Lower leg skin (tissue), 4 donors: ENCODE results near the gene APBB2. TPM values are rescaled to one million over a fixed set of nuclear protein-coding genes. Genes with fewer than 3 reads are reported as not detected.

Source experiments
- DNase-seq, 2 donors: peaks; one replicate each; pipeline ENCODE4 v3.0.0-alpha.2; 2019; ENCODE audit warnings: low spot score in 2 of 2
- H3K4me3 ChIP-seq: fragments of 200-600 bp; sonication (generic); 2 replicates; pipeline ENCODE4 v1.5.1; 2017; ENCODE audit warnings: mild to moderate bottlenecking, low read depth; ENCODE audit not compliant: poor library complexity, severe bottlenecking
- CTCF ChIP-seq, 3 donors: fragments of 450-650 bp; IDR thresholded peaks; one replicate each; pipeline ENCODE4 v1.5.1; 2016; ENCODE audit warnings: antibody characterized with exemption in 3 of 3, mild to moderate bottlenecking in 3 of 3, moderate library complexity in 2 of 3
- POLR2A ChIP-seq, 2 donors: fragments of 450-650 bp; IDR thresholded peaks; one replicate each; pipeline ENCODE4 v1.6.1; 2016 to 2017; ENCODE audit warnings: antibody characterized with exemption in 2 of 2, mild to moderate bottlenecking in 1 of 2, moderate library complexity in 1 of 2
- WGBS, 2 donors: methylation state at CpG; one replicate each; pipeline ENCODE4 v1.1.5; 2018; 5-methylcytosine and 5-hydroxymethylcytosine counted together
- intact Hi-C: fragments of 100-400 bp; cut with DNase I; formaldehyde crosslinking; loops from one replicate; pipeline ENCODE4 v1.15.0; 2023; ENCODE audit warnings: low total_unique reads
- total RNA-seq, 4 donors: library from RNA; depleted of rRNA; stranded (reverse); fragments of >200 nt; gene quantifications; one replicate each; pipeline ENCODE4 v1.1.0, GENCODE V29; 2016

Gene APBB2
- total RNA-seq, 4 donors from 2014 or later, result 24.0 to 49.2 (median 43.3) TPM

- H3K4me3 ChIP-seq, result no peak overlapping the region
- no peak for DNase-seq
- 87 to 91% methylated on average over 3 of the region's 3 CpGs for WGBS, 2 donors
- intact Hi-C loops, result no loop called here
- TF ChIP-seq CTCF (IDR thresholded peaks at IDR 0.05) (no peak), POLR2A (IDR thresholded peaks at IDR 0.05) (no peak)
Observed at GRCh38 chr4:40990899-40991265, 223.5 kb downstream of the APBB2 start.

- intact Hi-C loops, result no loop called here
- 79 to 81% methylated on average over 5 of the region's 5 CpGs for WGBS, 2 donors
- TF ChIP-seq POLR2A (IDR thresholded peaks at IDR 0.05), result no peak
- no peak for TF ChIP-seq CTCF (IDR thresholded peaks at IDR 0.05)
- H3K4me3 ChIP-seq, result no peak overlapping the region
- DNase-seq, result no peak
Observed at GRCh38 chr4:40990236-40990898, 224.0 kb downstream of the APBB2 start.

GRCh38 chr4:40987151-40987550 is 227.2 kb downstream of the APBB2 start:
- TF ChIP-seq CTCF (IDR thresholded peaks at IDR 0.05) (no peak), POLR2A (IDR thresholded peaks at IDR 0.05) (no peak)
- 60 to 64% methylated on average over 3 of the region's 3 CpGs for WGBS, 2 donors
- no peak for DNase-seq
- H3K4me3 ChIP-seq, result no peak overlapping the region
- intact Hi-C loops, result no loop called here

GRCh38 chr4:40986375-40986774 is 228.0 kb downstream of the APBB2 start:
- intact Hi-C loops, result no loop called here
- H3K4me3 ChIP-seq, result no peak overlapping the region
- TF ChIP-seq CTCF (IDR thresholded peaks at IDR 0.05), result no peak
- TF ChIP-seq POLR2A (IDR thresholded peaks at IDR 0.05), result no peak
- 33 to 50% methylated on average over 3 of the region's 3 CpGs for WGBS, 2 donors
- no peak for DNase-seq

GRCh38 chr4:40984051-40984450 is 230.3 kb downstream of the APBB2 start:
- no peak overlapping the region for H3K4me3 ChIP-seq
- DNase-seq, result no peak
- TF ChIP-seq POLR2A (IDR thresholded peaks at IDR 0.05), result no peak
- no peak for TF ChIP-seq CTCF (IDR thresholded peaks at IDR 0.05)
- 44 to 48% methylated on average over 4 of the region's 4 CpGs for WGBS, 2 donors
- intact Hi-C loops, result no loop called here

GRCh38 chr4:40980318-40980883 is 233.9 kb downstream of the APBB2 start:
- H3K4me3 ChIP-seq, result no peak overlapping the region
- no peak for DNase-seq
- TF ChIP-seq CTCF (IDR thresholded peaks at IDR 0.05) (no peak), POLR2A (IDR thresholded peaks at IDR 0.05) (no peak)
- WGBS, 2 donors, result 32 to 48% methylated on average over 1 of the region's 1 CpG
- intact Hi-C loops, result no loop called here
